Esophagus (tissue), 2 donors: ENCODE data around the gene SP6. TPM values are rescaled to one million over a fixed set of nuclear protein-coding genes. Genes with fewer than 3 reads are reported as not detected.

Source experiments
- H3K27ac ChIP-seq, 2 donors: one replicate each; pipeline ENCODE4 v1.5.1; 2013; ENCODE audit warnings: low read depth in 2 of 2, mild to moderate bottlenecking in 2 of 2, inconsistent platforms in 1 of 2, low read length in 1 of 2, moderate library complexity in 1 of 2
- H3K27me3 ChIP-seq, 2 donors: one replicate each; pipeline ENCODE4 v1.6.1; 2013; ENCODE audit warnings: low read length in 2 of 2, control low read depth in 1 of 2, mild to moderate bottlenecking in 1 of 2; ENCODE audit not compliant: insufficient read depth in 2 of 2, control insufficient read depth in 1 of 2
- H3K36me3 ChIP-seq, 2 donors: one replicate each; pipeline ENCODE4 v1.6.1; 2013; ENCODE audit warnings: low read length in 1 of 2; ENCODE audit not compliant: control insufficient read depth in 2 of 2, insufficient read depth in 2 of 2
- H3K4me1 ChIP-seq, 2 donors: one replicate each; pipeline ENCODE4 v1.6.1; 2013; ENCODE audit warnings: low read length in 1 of 2; ENCODE audit not compliant: control insufficient read depth in 2 of 2, insufficient read depth in 2 of 2
- H3K4me3 ChIP-seq, 2 donors: one replicate each; pipeline ENCODE4 v1.5.1; 2013; ENCODE audit warnings: low read length in 2 of 2, mild to moderate bottlenecking in 2 of 2, low read depth in 1 of 2, moderate library complexity in 1 of 2
- H3K9me3 ChIP-seq, 2 donors: one replicate each; pipeline ENCODE4 v1.6.1; 2013; ENCODE audit warnings: mild to moderate bottlenecking in 2 of 2, low read depth in 1 of 2, low read length in 1 of 2, moderate library complexity in 1 of 2; ENCODE audit not compliant: control insufficient read depth in 2 of 2, insufficient read depth in 1 of 2
- whole genome bisulfite sequencing, 2 donors: extraction: QIAGEN DNeasy Blood & Tissue Kit; methylation state at CpG; one replicate each; pipeline ENCODE4 v1.1.7; 2013; 5-methylcytosine and 5-hydroxymethylcytosine counted together
- polyA plus RNA-seq, 2 donors: library from polyadenylated mRNA; stranded (reverse); fragments of 200-250 nt; gene quantifications; one replicate each; pipeline ENCODE4 v1.2.3, GENCODE V29; 2013
- donor health status: healthy with polysubstance abuse.
- donor health status: Bipolar disorder and iron deficiency.

SP6 gene
- polyA plus RNA-seq, 2 donors = 3.8 to 6.1 TPM

- no peak overlapping the region for H3K4me3 ChIP-seq
- no peak overlapping the region for H3K27ac ChIP-seq
- 89 to 96% methylated on average over 20 of the region's 20 CpGs for WGBS, 2 donors
- peaks cover 5 to 12% of the 10 kb centered on the region in 2 donors for H3K4me1 ChIP-seq
- H3K36me3 ChIP-seq = peaks cover 0 to 8% of the 10 kb centered on the region in 2 donors
- H3K27me3 ChIP-seq = no peaks in the 10 kb centered on the region
- no peaks in the 10 kb centered on the region for H3K9me3 ChIP-seq
Observed at GRCh38 chr17:47808036-47808829, 42.7 kb downstream of the SP6 start.

- Histone ChIP-seq H3K36me3 (peaks cover 0 to 8% of the 10 kb centered on the region in 2 donors), H3K27me3 (no peaks in the 10 kb centered on the region), H3K4me3 (no peak overlapping the region), H3K9me3 (no peaks in the 10 kb centered on the region), H3K27ac (no peak overlapping the region), H3K4me1 (peaks cover 5 to 12% of the 10 kb centered on the region in 2 donors)
- WGBS, 2 donors = 81 to 91% methylated on average over 11 of the region's 11 CpGs
Observed at GRCh38 chr17:47807421-47807820, 43.5 kb downstream of the SP6 start.

GRCh38 chr17:47806913-47807255, 44.1 kb downstream of the SP6 start:
- Histone ChIP-seq H3K27ac (no peak overlapping the region), H3K36me3 (peaks cover 0 to 8% of the 10 kb centered on the region in 2 donors), H3K9me3 (no peaks in the 10 kb centered on the region), H3K4me1 (peaks cover 5 to 12% of the 10 kb centered on the region in 2 donors), H3K27me3 (no peaks in the 10 kb centered on the region), H3K4me3 (no peak overlapping the region)
- 88 to 91% methylated on average over 9 of the region's 9 CpGs for WGBS, 2 donors

- WGBS, 2 donors = 90 to 92% methylated on average over 16 of the region's 16 CpGs
- H3K4me1 ChIP-seq = peaks cover 5 to 12% of the 10 kb centered on the region in 2 donors
- no peaks in the 10 kb centered on the region for H3K9me3 ChIP-seq
- H3K4me3 ChIP-seq = no peak overlapping the region
- no peaks in the 10 kb centered on the region for H3K27me3 ChIP-seq
- H3K27ac ChIP-seq = no peak overlapping the region
- peaks cover 0 to 8% of the 10 kb centered on the region in 2 donors for H3K36me3 ChIP-seq
Observed at GRCh38 chr17:47806026-47806912, 44.7 kb downstream of the SP6 start.

- no peaks in the 10 kb centered on the region for H3K9me3 ChIP-seq
- no peaks in the 10 kb centered on the region for H3K27me3 ChIP-seq
- H3K36me3 ChIP-seq = peaks cover 0 to 8% of the 10 kb centered on the region in 2 donors
- no peak overlapping the region for H3K27ac ChIP-seq
- 67 to 75% methylated on average over 3 of the region's 3 CpGs for WGBS, 2 donors
- H3K4me1 ChIP-seq = peaks cover 4 to 6% of the 10 kb centered on the region in 2 donors
- H3K4me3 ChIP-seq = no peak overlapping the region
Observed at GRCh38 chr17:47804461-47804860, 46.5 kb downstream of the SP6 start.

- WGBS, 2 donors = 76 to 80% methylated on average over 6 of the region's 6 CpGs
- no peaks in the 10 kb centered on the region for H3K4me1 ChIP-seq
- no peak overlapping the region for H3K27ac ChIP-seq
- H3K4me3 ChIP-seq = no peak overlapping the region
- H3K36me3 ChIP-seq = peaks cover 0 to 5% of the 10 kb centered on the region in 2 donors
- H3K9me3 ChIP-seq = no peaks in the 10 kb centered on the region
- H3K27me3 ChIP-seq = no peaks in the 10 kb centered on the region
Observed at GRCh38 chr17:47803751-47804150, 47.2 kb downstream of the SP6 start.

GRCh38 chr17:47803201-47803600, 47.8 kb downstream of the SP6 start:
- 57 to 69% methylated on average over 5 of the region's 5 CpGs for WGBS, 2 donors
- Histone ChIP-seq H3K36me3 (peaks cover 0 to 4% of the 10 kb centered on the region in 2 donors), H3K4me1 (no peaks in the 10 kb centered on the region), H3K9me3 (no peaks in the 10 kb centered on the region), H3K27me3 (no peaks in the 10 kb centered on the region), H3K27ac (no peak overlapping the region), H3K4me3 (no peak overlapping the region)

GRCh38 chr17:47802341-47803022, 48.5 kb downstream of the SP6 start:
- H3K36me3 ChIP-seq = peaks cover 0 to 1% of the 10 kb centered on the region in 2 donors
- H3K27me3 ChIP-seq = no peaks in the 10 kb centered on the region
- H3K9me3 ChIP-seq = no peaks in the 10 kb centered on the region
- H3K4me3 ChIP-seq = no peak overlapping the region
- H3K4me1 ChIP-seq = no peaks in the 10 kb centered on the region
- H3K27ac ChIP-seq = no peak overlapping the region
- 29 to 33% methylated on average over 9 of the region's 9 CpGs for WGBS, 2 donors

GRCh38 chr17:47801906-47802305, 49.1 kb downstream of the SP6 start:
- 47 to 58% methylated on average over 6 of the region's 6 CpGs for WGBS, 2 donors
- H3K27me3 ChIP-seq = no peaks in the 10 kb centered on the region
- H3K36me3 ChIP-seq = no peaks in the 10 kb centered on the region
- H3K4me1 ChIP-seq = no peaks in the 10 kb centered on the region
- H3K4me3 ChIP-seq = no peak overlapping the region
- no peaks in the 10 kb centered on the region for H3K9me3 ChIP-seq
- H3K27ac ChIP-seq = no peak overlapping the region
